ENCODE measurements around the gene NTRK3. TPM values are rescaled to one million over a fixed set of nuclear protein-coding genes. Genes with fewer than 3 reads are reported as not detected.
"Not testable (repeated sequence)": the region's sequence is repeated elsewhere in the genome, so short reads cannot be mapped to it uniquely, and the experiment has no call there.

NTRK3 gene
- total and polyA plus RNA-seq, 9 donors = 1.8 to 7.9 (median 3.2) TPM

DNA sequence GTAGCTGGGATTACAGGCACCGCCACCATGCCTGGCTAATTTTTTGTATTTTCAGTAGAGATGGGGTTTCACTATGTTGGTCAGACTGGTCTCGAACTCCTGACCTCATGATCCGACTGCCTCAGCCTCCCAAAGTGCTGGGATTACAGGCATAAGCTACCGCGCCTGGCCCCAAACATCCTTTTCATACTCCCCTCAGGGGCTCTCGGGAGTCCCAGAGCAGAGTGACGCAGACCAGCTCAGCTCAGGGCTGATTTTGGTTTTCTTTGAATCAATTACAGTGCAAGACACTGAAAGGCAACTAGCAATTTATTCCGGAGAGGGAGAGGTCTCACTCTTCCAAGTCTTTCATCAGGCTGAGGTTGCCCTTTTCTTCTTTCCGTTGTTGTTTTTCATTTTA, 184.4 kb downstream of the NTRK3 start:
- H3K9me3 ChIP-seq (replicated peaks; ENCODE audit: control insufficient read depth, low read depth, low read length); H3K27ac ChIP-seq (ENCODE audit: low read length); H3K4me1 ChIP-seq (ENCODE audit: control insufficient read depth, insufficient read depth, low read length); H3K4me3 ChIP-seq (ENCODE audit: low read length); H3K27me3 ChIP-seq (ENCODE audit: control insufficient read depth, insufficient read depth, low read length); H3K36me3 ChIP-seq (ENCODE audit: control insufficient read depth, insufficient read depth, low read length); DNase-seq: not testable (repeated sequence)
- WGBS (ENCODE audit: insufficient coverage) = 56% methylated on average over 5 of the region's 9 CpGs

DNA sequence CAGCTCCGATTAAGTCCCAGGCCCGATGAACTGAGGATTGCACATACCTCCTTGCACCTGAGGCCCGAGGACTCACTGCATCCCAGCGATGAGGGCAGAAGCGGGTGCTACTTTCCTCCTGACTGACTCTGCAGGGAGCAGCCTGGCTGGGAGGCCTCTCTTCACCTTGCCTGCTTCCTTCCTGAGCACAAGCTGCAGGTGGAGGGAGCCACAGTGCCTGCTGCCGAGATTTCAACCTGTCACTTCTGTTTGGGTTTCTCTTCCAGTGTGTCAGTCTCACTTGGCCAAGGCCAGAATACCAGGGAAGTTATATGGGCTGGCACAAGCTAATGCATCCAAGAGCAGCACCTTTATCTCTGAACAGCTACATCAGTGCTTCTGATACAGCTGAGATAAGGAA, 185.4 kb downstream of the NTRK3 start:
- H3K27ac ChIP-seq (ENCODE audit: low read length) = no peak overlapping the region
- H3K4me1 ChIP-seq (ENCODE audit: control insufficient read depth, insufficient read depth, low read length) = peaks cover 10% of the 10 kb centered on the region
- no peak for DNase-seq
- H3K27me3 ChIP-seq (ENCODE audit: control insufficient read depth, insufficient read depth, low read length) = no peaks in the 10 kb centered on the region
- H3K36me3 ChIP-seq (ENCODE audit: control insufficient read depth, insufficient read depth, low read length) = no peaks in the 10 kb centered on the region
- no peak overlapping the region for H3K4me3 ChIP-seq (ENCODE audit: low read length)
- WGBS (ENCODE audit: insufficient coverage) = 72% methylated on average over 6 of the region's 6 CpGs
- no peaks in the 10 kb centered on the region for H3K9me3 ChIP-seq (replicated peaks; ENCODE audit: control insufficient read depth, low read depth, low read length)

DNA sequence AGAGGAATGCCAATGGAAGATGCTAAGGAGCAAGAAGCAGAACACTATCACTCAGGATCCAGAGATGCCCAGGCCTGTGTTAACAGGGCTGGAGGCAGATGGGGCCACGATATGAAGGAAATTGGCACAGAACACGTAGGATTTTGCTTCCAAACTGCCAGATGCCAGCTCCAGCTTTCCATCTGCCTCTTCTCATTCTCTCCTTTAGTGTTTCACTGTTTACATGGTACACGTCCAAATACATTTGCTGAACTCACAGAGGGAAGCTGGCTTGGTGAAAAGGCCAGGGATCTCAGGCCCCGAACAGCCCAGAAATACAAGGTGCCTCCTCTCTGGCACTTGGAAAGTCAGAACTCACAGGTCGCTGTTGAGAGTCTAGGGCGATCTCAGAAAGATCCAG, 187.0 kb downstream of the NTRK3 start:
- H3K36me3 ChIP-seq (ENCODE audit: control insufficient read depth, insufficient read depth, low read length) = no peaks in the 10 kb centered on the region
- peaks cover 10% of the 10 kb centered on the region for H3K4me1 ChIP-seq (ENCODE audit: control insufficient read depth, insufficient read depth, low read length)
- peak; percentile 29 for DNase-seq
- H3K9me3 ChIP-seq (replicated peaks; ENCODE audit: control insufficient read depth, low read depth, low read length) = no peaks in the 10 kb centered on the region
- H3K27ac ChIP-seq (ENCODE audit: low read length) = no peak overlapping the region
- H3K27me3 ChIP-seq (ENCODE audit: control insufficient read depth, insufficient read depth, low read length) = no peaks in the 10 kb centered on the region
- no peak overlapping the region for H3K4me3 ChIP-seq (ENCODE audit: low read length)
- 70% methylated on average over 5 of the region's 6 CpGs for WGBS (ENCODE audit: insufficient coverage)

DNA sequence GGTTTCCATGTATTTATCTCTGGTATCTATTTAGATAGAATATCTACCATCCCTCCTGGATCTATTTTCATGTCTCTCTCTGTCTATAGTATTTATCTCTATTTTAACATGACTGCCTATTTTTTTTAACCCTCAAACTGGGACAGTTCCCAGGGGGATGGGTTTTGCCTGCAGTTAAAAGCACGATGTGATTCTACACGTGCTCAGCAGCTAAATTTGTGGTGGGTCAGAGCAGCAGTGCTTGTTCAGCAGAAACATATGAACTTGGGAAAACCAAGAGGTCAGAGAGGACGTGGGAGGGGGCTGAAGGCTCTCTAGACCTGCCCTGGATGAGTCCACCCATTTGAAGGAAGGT, 189.2 kb downstream of the NTRK3 start:
- Histone ChIP-seq H3K4me3 (ENCODE audit: low read length) (no peak overlapping the region), H3K4me1 (ENCODE audit: control insufficient read depth, insufficient read depth, low read length) (peaks cover 10% of the 10 kb centered on the region), H3K27me3 (ENCODE audit: control insufficient read depth, insufficient read depth, low read length) (no peaks in the 10 kb centered on the region), H3K36me3 (ENCODE audit: control insufficient read depth, insufficient read depth, low read length) (no peaks in the 10 kb centered on the region), H3K27ac (ENCODE audit: low read length) (no peak overlapping the region), H3K9me3 (replicated peaks; ENCODE audit: control insufficient read depth, low read depth, low read length) (no peaks in the 10 kb centered on the region)
- WGBS (ENCODE audit: insufficient coverage) = 37% methylated on average over 2 of the region's 3 CpGs
- DNase-seq = no peak

DNA sequence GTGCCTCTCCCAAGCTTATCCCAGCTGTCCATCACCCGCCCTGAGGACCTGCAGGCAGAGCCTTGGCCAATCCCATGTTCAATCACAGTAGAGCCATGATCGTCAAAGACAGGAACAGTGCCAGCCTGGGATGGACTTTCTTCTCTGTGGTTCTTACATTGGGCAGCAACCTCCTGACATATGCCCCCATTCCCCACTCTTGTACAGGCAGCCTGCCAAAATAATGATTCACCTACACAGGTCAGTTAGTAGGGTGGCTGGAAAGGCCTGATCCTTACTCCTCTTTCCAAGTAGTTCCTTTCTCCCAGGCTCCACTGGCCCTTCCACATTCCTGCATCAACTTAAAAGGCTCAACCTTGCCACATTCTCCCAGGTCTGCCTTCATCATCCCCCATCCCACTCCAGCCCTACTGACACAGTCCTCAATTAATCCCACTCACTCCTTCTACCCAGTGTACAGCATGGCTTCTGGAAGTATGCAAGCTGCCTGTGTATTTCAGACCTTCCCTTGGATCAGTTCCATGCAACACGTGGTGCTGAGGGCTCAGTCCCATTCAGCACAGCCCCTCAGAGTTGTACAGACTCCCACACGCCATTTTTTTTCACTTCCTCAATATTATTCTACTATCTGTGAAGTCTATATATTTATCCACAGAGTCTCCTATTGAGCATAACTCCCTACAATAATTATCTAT, 189.8 kb downstream of the NTRK3 start:
- no peaks in the 10 kb centered on the region for H3K9me3 ChIP-seq (replicated peaks; ENCODE audit: control insufficient read depth, low read depth, low read length)
- no peak for DNase-seq
- no peaks in the 10 kb centered on the region for H3K36me3 ChIP-seq (ENCODE audit: control insufficient read depth, insufficient read depth, low read length)
- H3K27me3 ChIP-seq (ENCODE audit: control insufficient read depth, insufficient read depth, low read length) = no peaks in the 10 kb centered on the region
- H3K27ac ChIP-seq (ENCODE audit: low read length) = no peak overlapping the region
- 62% methylated on average over 3 of the region's 4 CpGs for WGBS (ENCODE audit: insufficient coverage)
- no peak overlapping the region for H3K4me3 ChIP-seq (ENCODE audit: low read length)
- peaks cover 10% of the 10 kb centered on the region for H3K4me1 ChIP-seq (ENCODE audit: control insufficient read depth, insufficient read depth, low read length)

DNA sequence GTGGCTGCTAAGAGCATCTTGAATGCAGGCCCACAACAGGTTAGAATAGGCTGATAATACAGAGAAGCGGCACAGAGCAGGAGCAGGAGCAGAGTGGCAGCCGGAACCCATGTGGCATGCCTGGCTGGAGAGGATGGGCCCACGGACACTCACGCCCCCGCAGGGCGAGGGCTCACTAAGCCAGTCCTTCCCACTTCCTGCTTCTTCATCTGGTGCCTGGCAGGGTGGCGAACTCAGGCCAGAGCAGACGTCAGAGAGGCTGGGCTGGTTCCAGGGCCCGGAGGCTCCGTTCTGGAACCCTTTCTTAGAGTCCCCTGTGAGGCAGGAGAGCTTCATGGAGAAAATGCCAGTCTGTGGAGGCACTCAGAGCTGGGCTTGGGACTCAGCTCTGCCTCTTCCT, 195.1 kb downstream of the NTRK3 start:
- Histone ChIP-seq H3K36me3 (ENCODE audit: control insufficient read depth, insufficient read depth, low read length) (no peaks in the 10 kb centered on the region), H3K4me3 (ENCODE audit: low read length) (no peak overlapping the region), H3K27ac (ENCODE audit: low read length) (no peak overlapping the region), H3K9me3 (replicated peaks; ENCODE audit: control insufficient read depth, low read depth, low read length) (no peaks in the 10 kb centered on the region), H3K4me1 (ENCODE audit: control insufficient read depth, insufficient read depth, low read length) (no peaks in the 10 kb centered on the region), H3K27me3 (ENCODE audit: control insufficient read depth, insufficient read depth, low read length) (no peaks in the 10 kb centered on the region)
- WGBS (ENCODE audit: insufficient coverage) = 75% methylated on average over 10 of the region's 10 CpGs
- no peak for DNase-seq

DNA sequence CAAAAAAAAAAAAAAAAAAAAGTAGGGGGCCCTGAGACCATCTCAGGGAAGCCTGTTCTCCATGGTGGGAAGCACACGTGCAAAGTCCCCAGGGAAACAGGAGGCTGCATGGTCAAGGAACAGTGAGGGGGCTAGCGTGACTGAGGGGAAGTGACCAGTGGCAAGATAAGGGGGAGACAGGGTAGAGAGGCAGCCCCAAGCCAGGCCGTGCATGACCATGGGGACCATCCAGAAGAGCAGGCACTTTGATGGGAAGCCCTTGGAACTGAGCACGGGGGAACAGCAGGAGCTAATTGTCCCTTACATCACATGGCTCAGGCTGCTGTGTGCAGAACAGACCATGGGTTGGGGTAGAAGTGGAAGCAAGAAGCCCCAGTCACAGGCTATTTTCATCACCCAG, 196.2 kb downstream of the NTRK3 start:
- H3K9me3 ChIP-seq (replicated peaks; ENCODE audit: control insufficient read depth, low read depth, low read length) = no peaks in the 10 kb centered on the region
- no peaks in the 10 kb centered on the region for H3K4me1 ChIP-seq (ENCODE audit: control insufficient read depth, insufficient read depth, low read length)
- H3K27ac ChIP-seq (ENCODE audit: low read length) = no peak overlapping the region
- no peak for DNase-seq
- H3K36me3 ChIP-seq (ENCODE audit: control insufficient read depth, insufficient read depth, low read length) = no peaks in the 10 kb centered on the region
- H3K4me3 ChIP-seq (ENCODE audit: low read length) = no peak overlapping the region
- H3K27me3 ChIP-seq (ENCODE audit: control insufficient read depth, insufficient read depth, low read length) = no peaks in the 10 kb centered on the region
- WGBS (ENCODE audit: insufficient coverage) = 80% methylated on average over 3 of the region's 4 CpGs

DNA sequence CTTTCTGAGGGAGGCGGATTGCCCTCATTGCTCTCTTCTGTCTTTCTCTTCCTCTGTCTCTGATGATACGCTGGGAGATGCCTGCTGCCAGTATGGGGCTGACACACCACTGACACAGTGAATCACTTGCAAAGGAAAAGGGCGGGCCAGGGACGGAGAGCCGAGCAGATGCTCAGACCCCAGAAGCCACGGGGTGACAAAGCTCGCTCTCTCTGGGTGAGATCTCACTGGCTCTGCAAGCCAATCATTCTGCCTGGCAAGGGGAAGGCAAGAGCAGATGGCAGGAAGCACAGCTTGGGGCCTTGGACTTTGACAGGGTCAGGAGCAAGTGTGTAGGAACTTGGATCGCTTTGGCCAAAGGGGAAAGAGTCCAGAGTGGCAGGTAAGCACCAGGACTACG, 198.7 kb downstream of the NTRK3 start:
- WGBS (ENCODE audit: insufficient coverage) = 72% methylated on average over 7 of the region's 9 CpGs
- no peak overlapping the region for H3K4me3 ChIP-seq (ENCODE audit: low read length)
- no peaks in the 10 kb centered on the region for H3K4me1 ChIP-seq (ENCODE audit: control insufficient read depth, insufficient read depth, low read length)
- no peak overlapping the region for H3K27ac ChIP-seq (ENCODE audit: low read length)
- DNase-seq = no peak
- H3K36me3 ChIP-seq (ENCODE audit: control insufficient read depth, insufficient read depth, low read length) = no peaks in the 10 kb centered on the region
- no peaks in the 10 kb centered on the region for H3K9me3 ChIP-seq (replicated peaks; ENCODE audit: control insufficient read depth, low read depth, low read length)
- no peaks in the 10 kb centered on the region for H3K27me3 ChIP-seq (ENCODE audit: control insufficient read depth, insufficient read depth, low read length)

DNA sequence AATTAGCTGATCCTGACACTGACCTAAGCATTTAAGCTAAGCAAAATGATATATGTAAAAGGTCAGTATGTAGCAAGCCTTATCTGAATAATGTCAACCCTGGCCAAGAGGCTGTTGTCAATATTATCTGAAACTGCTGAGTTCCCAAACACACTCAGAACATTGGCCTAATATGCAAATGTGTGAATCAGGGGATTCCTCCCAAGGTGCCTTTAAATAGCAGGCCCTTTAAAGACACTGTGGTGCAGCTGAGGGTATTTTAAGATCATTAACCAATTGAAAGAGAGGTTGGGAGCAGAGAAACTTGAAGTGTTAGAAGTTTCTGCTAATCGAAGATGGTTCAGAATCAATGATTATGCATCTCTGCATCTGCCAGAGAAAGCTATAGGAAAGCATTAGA, 207.0 kb downstream of the NTRK3 start:
- no peak for DNase-seq
- H3K27ac ChIP-seq (ENCODE audit: low read length) = no peak overlapping the region
- no peaks in the 10 kb centered on the region for H3K9me3 ChIP-seq (replicated peaks; ENCODE audit: control insufficient read depth, low read depth, low read length)
- no peak overlapping the region for H3K4me3 ChIP-seq (ENCODE audit: low read length)
- 100% methylated on average over 1 of the region's 1 CpG for WGBS (ENCODE audit: insufficient coverage)
- no peaks in the 10 kb centered on the region for H3K36me3 ChIP-seq (ENCODE audit: control insufficient read depth, insufficient read depth, low read length)
- no peaks in the 10 kb centered on the region for H3K27me3 ChIP-seq (ENCODE audit: control insufficient read depth, insufficient read depth, low read length)
- H3K4me1 ChIP-seq (ENCODE audit: control insufficient read depth, insufficient read depth, low read length) = no peaks in the 10 kb centered on the region

DNA sequence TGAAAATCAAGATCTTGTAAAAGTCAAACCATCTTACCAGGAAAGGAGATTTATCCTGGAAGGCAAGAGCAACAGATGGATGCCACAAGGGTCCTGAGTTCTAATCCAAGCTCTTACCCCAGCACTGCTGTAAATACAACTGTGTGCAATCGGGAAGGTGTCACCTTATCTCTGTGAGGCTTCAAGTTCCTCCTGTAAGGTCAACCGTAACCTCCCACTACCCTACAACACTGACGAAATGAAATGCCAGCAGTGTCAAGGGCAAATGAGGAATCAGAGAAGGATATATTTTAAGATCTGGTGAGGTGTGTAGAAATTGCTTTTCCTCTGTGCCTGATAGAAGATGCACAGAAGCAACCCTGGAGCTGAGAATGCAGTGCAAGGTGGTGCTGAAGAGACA, 207.8 kb downstream of the NTRK3 start:
- no peaks in the 10 kb centered on the region for H3K4me1 ChIP-seq (ENCODE audit: control insufficient read depth, insufficient read depth, low read length)
- no CpG with 5 or more reads among the region's 3 CpGs for WGBS (ENCODE audit: insufficient coverage)
- no peaks in the 10 kb centered on the region for H3K36me3 ChIP-seq (ENCODE audit: control insufficient read depth, insufficient read depth, low read length)
- H3K4me3 ChIP-seq (ENCODE audit: low read length) = no peak overlapping the region
- DNase-seq = no peak
- H3K27me3 ChIP-seq (ENCODE audit: control insufficient read depth, insufficient read depth, low read length) = no peaks in the 10 kb centered on the region
- H3K27ac ChIP-seq (ENCODE audit: low read length) = no peak overlapping the region
- no peaks in the 10 kb centered on the region for H3K9me3 ChIP-seq (replicated peaks; ENCODE audit: control insufficient read depth, low read depth, low read length)

DNA sequence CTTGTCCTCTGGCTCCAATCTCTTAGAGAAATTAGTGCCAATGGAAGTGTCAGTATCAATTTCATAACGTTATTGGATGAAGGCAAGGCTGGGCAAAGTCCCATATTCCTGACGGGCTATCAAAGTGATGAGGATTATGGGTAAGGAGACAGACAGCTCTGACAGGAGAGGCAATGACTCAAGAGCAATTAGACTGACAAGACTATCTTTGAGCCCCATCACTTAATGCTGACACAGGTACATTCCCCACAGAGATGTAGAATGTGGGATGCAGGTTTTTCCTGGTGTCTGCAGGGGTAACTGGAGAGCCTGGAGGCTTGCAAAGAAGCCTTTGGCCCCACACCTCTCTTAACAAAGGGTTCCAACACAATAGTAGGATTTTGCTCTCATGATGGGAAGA, 208.3 kb downstream of the NTRK3 start:
- Histone ChIP-seq H3K27ac (ENCODE audit: low read length) (no peak overlapping the region), H3K4me3 (ENCODE audit: low read length) (no peak overlapping the region), H3K9me3 (replicated peaks; ENCODE audit: control insufficient read depth, low read depth, low read length) (no peaks in the 10 kb centered on the region), H3K4me1 (ENCODE audit: control insufficient read depth, insufficient read depth, low read length) (no peaks in the 10 kb centered on the region), H3K36me3 (ENCODE audit: control insufficient read depth, insufficient read depth, low read length) (no peaks in the 10 kb centered on the region), H3K27me3 (ENCODE audit: control insufficient read depth, insufficient read depth, low read length) (no peaks in the 10 kb centered on the region)
- no peak for DNase-seq
- WGBS (ENCODE audit: insufficient coverage) = 73% methylated on average over 2 of the region's 2 CpGs
